Neural cell (in vitro differentiated cells): Measurements from ENCODE around the gene B3GALT6.

Source experiments
- EP300 ChIP-seq: fragments of 450-650 bp; conservative IDR thresholded peaks from 2 replicates; pipeline ENCODE4 v1.6.1; 2014; ENCODE audit warnings: antibody characterized with exemption, mild to moderate bottlenecking, moderate library complexity; ENCODE audit not compliant: poor library complexity, severe bottlenecking
- TAF1 ChIP-seq: IDR thresholded peaks from 2 replicates; pipeline ENCODE4 v1.6.1; 2012; ENCODE audit warnings: low read depth
- TF ChIP-seq, protein P1 (sequence below): fragments of 450-650 bp; IDR thresholded peaks from 2 replicates; pipeline ENCODE4 v1.5.1; 2014; ENCODE audit warnings: antibody characterized with exemption, mild to moderate bottlenecking, moderate library complexity; ENCODE audit not compliant: poor library complexity, severe bottlenecking

DNA sequence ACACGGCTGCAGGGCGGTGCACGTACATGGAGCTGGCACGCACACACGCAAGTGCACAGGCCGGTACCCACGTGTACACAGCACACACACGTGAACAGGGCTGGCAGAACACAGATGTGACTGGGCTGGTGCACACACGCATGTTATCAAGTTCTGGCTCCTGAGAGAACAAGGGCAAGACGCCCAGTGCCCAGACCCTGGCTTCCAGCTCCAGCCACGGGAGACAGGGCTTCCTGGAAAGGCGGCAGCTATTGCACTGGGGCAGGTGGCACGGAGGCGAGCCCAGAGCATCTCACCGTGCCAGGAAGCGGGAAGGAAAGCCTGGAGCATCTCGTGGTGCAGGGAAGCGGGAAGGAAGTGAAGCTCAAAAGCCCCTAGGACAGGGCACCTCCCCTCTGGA lies 6.1 kb upstream of the B3GALT6 start:
- TF ChIP-seq, protein P1, sequence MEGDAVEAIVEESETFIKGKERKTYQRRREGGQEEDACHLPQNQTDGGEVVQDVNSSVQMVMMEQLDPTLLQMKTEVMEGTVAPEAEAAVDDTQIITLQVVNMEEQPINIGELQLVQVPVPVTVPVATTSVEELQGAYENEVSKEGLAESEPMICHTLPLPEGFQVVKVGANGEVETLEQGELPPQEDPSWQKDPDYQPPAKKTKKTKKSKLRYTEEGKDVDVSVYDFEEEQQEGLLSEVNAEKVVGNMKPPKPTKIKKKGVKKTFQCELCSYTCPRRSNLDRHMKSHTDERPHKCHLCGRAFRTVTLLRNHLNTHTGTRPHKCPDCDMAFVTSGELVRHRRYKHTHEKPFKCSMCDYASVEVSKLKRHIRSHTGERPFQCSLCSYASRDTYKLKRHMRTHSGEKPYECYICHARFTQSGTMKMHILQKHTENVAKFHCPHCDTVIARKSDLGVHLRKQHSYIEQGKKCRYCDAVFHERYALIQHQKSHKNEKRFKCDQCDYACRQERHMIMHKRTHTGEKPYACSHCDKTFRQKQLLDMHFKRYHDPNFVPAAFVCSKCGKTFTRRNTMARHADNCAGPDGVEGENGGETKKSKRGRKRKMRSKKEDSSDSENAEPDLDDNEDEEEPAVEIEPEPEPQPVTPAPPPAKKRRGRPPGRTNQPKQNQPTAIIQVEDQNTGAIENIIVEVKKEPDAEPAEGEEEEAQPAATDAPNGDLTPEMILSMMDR, result no peak
- TF ChIP-seq TAF1 (no peak), EP300 (no peak)
